A673 (cell line): ENCODE data around the gene NLGN3. TPM values are rescaled to one million over a fixed set of nuclear protein-coding genes. Genes with fewer than 3 reads are reported as not detected.

Experiments used
- BruUV-seq: library from RNA; stranded (reverse); fragments of 400-500 nt; replicated peaks from 2 replicates; lab custom pipeline; 2021; lab: Mats Ljungman, UMichigan
- CTCF ChIA-PET: fragments of 300-600 bp; sonication (Branson Sonifier 250); formaldehyde crosslinking; loops from one replicate; lab custom pipeline; 2022; ENCODE audit warnings: antibody characterized with exemption; lab: Charles Lee
- POLR2A ChIA-PET: fragments of 300-600 bp; sonication (Branson Sonifier 250); formaldehyde crosslinking; loops from one replicate; lab custom pipeline; 2022; ENCODE audit warnings: antibody characterized with exemption; ENCODE audit not compliant: low non-redundant PET; lab: Charles Lee
- DNase-seq: peaks from one replicate; pipeline ENCODE4 v3.0.0-alpha.2; 2015; ENCODE audit warnings: low spot score
- H3K27ac ChIP-seq: fragments of 200-600 bp; sonication (generic); 2 replicates; pipeline ENCODE4 v1.5.1; 2016; ENCODE audit warnings: mixed run types, low read depth, mild to moderate bottlenecking, mixed read lengths, antibody characterized with exemption, low read length; ENCODE audit not compliant: poor library complexity, severe bottlenecking
- H3K27me3 ChIP-seq: fragments of 200-600 bp; sonication (generic); replicated peaks from 2 replicates; pipeline ENCODE4 v1.6.1; 2017; ENCODE audit warnings: mixed run types, low read depth, mild to moderate bottlenecking, mixed read lengths, antibody characterized with exemption, low read length; ENCODE audit not compliant: insufficient read depth, poor library complexity
- H3K36me3 ChIP-seq: fragments of 200-600 bp; sonication (generic); 2 replicates; pipeline ENCODE4 v1.6.1; 2016; ENCODE audit warnings: mixed run types, mild to moderate bottlenecking, mixed read lengths, antibody characterized with exemption, low read length; ENCODE audit not compliant: insufficient read depth, poor library complexity, severe bottlenecking
- H3K4me1 ChIP-seq: fragments of 200-600 bp; sonication (generic); 2 replicates; pipeline ENCODE4 v1.6.1; 2017; ENCODE audit warnings: mixed run types, mild to moderate bottlenecking, mixed read lengths, antibody characterized with exemption, low read length; ENCODE audit not compliant: insufficient read depth, poor library complexity, severe bottlenecking
- H3K4me3 ChIP-seq: fragments of 200-600 bp; sonication (generic); 2 replicates; pipeline ENCODE4 v1.5.1; 2016; ENCODE audit warnings: low read depth, mixed run types, mild to moderate bottlenecking, mixed read lengths, low read length; ENCODE audit not compliant: poor library complexity, severe bottlenecking
- H3K9me3 ChIP-seq: fragments of 200-600 bp; sonication (generic); 2 replicates; pipeline ENCODE4 v1.6.1; 2016; ENCODE audit warnings: mixed run types, low read depth, mild to moderate bottlenecking, mixed read lengths, antibody characterized with exemption, low read length; ENCODE audit not compliant: poor library complexity, severe bottlenecking
- CTCF ChIP-seq: fragments of 300-800, 200-600 bp; sonication (generic); conservative IDR thresholded peaks from 2 replicates; pipeline ENCODE4 v1.5.1; 2017; ENCODE audit warnings: low read depth, mild to moderate bottlenecking, antibody characterized with exemption, low read length, moderate library complexity, mixed read lengths
- EZH2 ChIP-seq: fragments of 200-600 bp; sonication (generic); IDR thresholded peaks from 2 replicates; pipeline ENCODE4 v1.6.1; 2017; ENCODE audit warnings: borderline replicate concordance, low read depth, mild to moderate bottlenecking, mixed read lengths, antibody characterized with exemption, low read length; ENCODE audit not compliant: poor library complexity, severe bottlenecking
- intact Hi-C: fragments of 100-400 bp; cut with micrococcal nuclease; formaldehyde crosslinking; loops from one replicate; pipeline ENCODE4 v1.10.0; 2022; ENCODE audit not compliant: unreplicated experiment
- total RNA-seq: library from RNA; stranded (reverse); gene quantifications from 2 replicates; pipeline ENCODE4 v1.2.3, GENCODE V29; 2021

Gene NLGN3
- total RNA-seq, 1 experiment from 2014 or later, result 1.2 TPM

- ChIA-PET CTCF (no interaction called here), POLR2A (no interaction called here)
- Histone ChIP-seq H3K9me3 (no peaks in the 10 kb centered on the region), H3K4me3 (no peak overlapping the region), H3K36me3 (peaks cover 18% of the 10 kb centered on the region), H3K27ac (no peak overlapping the region), H3K4me1 (no peaks in the 10 kb centered on the region), H3K27me3 (no peaks in the 10 kb centered on the region)
- TF ChIP-seq EZH2 (no peak), CTCF (no peak)
- intact Hi-C loops, result no loop called here
- no TSS peak for BruUV-seq
- no peak for DNase-seq
Measured at GRCh38 chrX:71117358-71117757, 27.3 kb upstream of the NLGN3 start.

GRCh38 chrX:71118032-71118984, 26.3 kb upstream of the NLGN3 start, which contains the start of gene MED12:
Gene MED12, plus strand, starts transcription at chrX:71118596. Its CDS starts 159 bp downstream, at chrX:71118755.
- POLR2A ChIA-PET, result interaction anchor here (0.5 to 0.8 kb wide), 2 partner anchors 17 to 133 kb away, joined by 3 to 6 read pairs; no protein-coding TSS in a partner anchor
- CTCF ChIA-PET, result interaction anchor here (0.5 kb wide), 1 partner anchor 12 kb away, joined by 4 read pairs; no protein-coding TSS in a partner anchor
- Histone ChIP-seq H3K27ac (peak within 1 kb of the TSS; percentile 85), H3K9me3 (no peaks in the 10 kb centered on the region), H3K4me1 (no peaks in the 10 kb centered on the region), H3K4me3 (peak within 1 kb of the TSS; percentile 62), H3K36me3 (peaks cover 26% of the 10 kb centered on the region), H3K27me3 (no peaks in the 10 kb centered on the region)
- TF ChIP-seq EZH2, result no peak
- no peak for TF ChIP-seq CTCF
- intact Hi-C loops, result no loop called here
- peak; percentile 85 for DNase-seq
- BruUV-seq, result no TSS peak

GRCh38 chrX:71118985-71119535, 25.6 kb upstream of the NLGN3 start:
- Histone ChIP-seq H3K4me1 (no peaks in the 10 kb centered on the region), H3K9me3 (no peaks in the 10 kb centered on the region), H3K27me3 (no peaks in the 10 kb centered on the region), H3K27ac (peak overlapping the region; percentile 85), H3K36me3 (peaks cover 27% of the 10 kb centered on the region), H3K4me3 (peak overlapping the region; percentile 62)
- CTCF ChIA-PET, result no interaction called here
- POLR2A ChIA-PET, result interaction anchor here (0.5 to 0.8 kb wide), 2 partner anchors 18 to 133 kb away, joined by 3 to 6 read pairs; no protein-coding TSS in a partner anchor
- intact Hi-C loops, result no loop called here
- no peak for DNase-seq
- no peak for TF ChIP-seq CTCF
- TF ChIP-seq EZH2, result no peak
- no TSS peak for BruUV-seq
